Astrocyte (in vitro differentiated cells and primary cell): Measurements from ENCODE around the gene SLC4A5. TPM values are rescaled to one million over a fixed set of nuclear protein-coding genes. Genes with fewer than 3 reads are reported as not detected.

ENCODE experiments used
- DNase-seq: peaks from one replicate; pipeline ENCODE4 v3.0.0-alpha.2; 2010; ENCODE audit warnings: low read depth
- FAIRE-seq: peaks from 2 replicates; lab custom pipeline; 2011; peaks lifted over from hg19 to GRCh38; lab: Jason Lieb, UNC
- H2AFZ ChIP-seq: 2 replicates; pipeline ENCODE4 v1.6.0; 2012; ENCODE audit warnings: low read depth, low read length, inconsistent platforms
- H3K27ac ChIP-seq: 2 replicates; pipeline ENCODE4 v1.5.1; 2011; ENCODE audit warnings: low read depth, low read length, inconsistent platforms
- H3K27me3 ChIP-seq: 2 replicates; pipeline ENCODE4 v1.6.0; 2011; ENCODE audit warnings: low read length, inconsistent platforms; ENCODE audit not compliant: insufficient read depth
- H3K36me3 ChIP-seq: 2 replicates; pipeline ENCODE4 v1.5.1; 2011; ENCODE audit warnings: low read length, inconsistent platforms; ENCODE audit not compliant: insufficient read depth
- H3K4me1 ChIP-seq: 2 replicates; pipeline ENCODE4 v1.5.1; 2011; ENCODE audit warnings: low read length, inconsistent platforms; ENCODE audit not compliant: insufficient read depth
- H3K4me2 ChIP-seq: 2 replicates; pipeline ENCODE4 v1.6.0; 2012; ENCODE audit warnings: low read length, inconsistent platforms
- H3K4me3 ChIP-seq: 2 replicates; pipeline ENCODE4 v1.5.1; 2011; ENCODE audit warnings: low read depth, mild to moderate bottlenecking, low read length, inconsistent platforms; ENCODE audit not compliant: insufficient read depth
- H3K79me2 ChIP-seq: 2 replicates; pipeline ENCODE4 v1.6.0; 2012; ENCODE audit warnings: mild to moderate bottlenecking, low read length, inconsistent platforms; ENCODE audit not compliant: insufficient read depth
- H3K9ac ChIP-seq: 2 replicates; pipeline ENCODE4 v1.6.0; 2012; ENCODE audit warnings: mild to moderate bottlenecking, low read length, inconsistent platforms
- H3K9me3 ChIP-seq: 2 replicates; pipeline ENCODE4 v1.5.1; 2012; ENCODE audit warnings: low read depth, mild to moderate bottlenecking, low read length, inconsistent platforms; ENCODE audit not compliant: insufficient read depth
- H4K20me1 ChIP-seq: 2 replicates; pipeline ENCODE4 v1.6.0; 2012; ENCODE audit warnings: low read length, inconsistent platforms; ENCODE audit not compliant: insufficient read depth
- H3K27ac Mint-ChIP-seq: one replicate; pipeline ENCODE4 v1.8.0; 2021; ENCODE audit warnings: mild to moderate bottlenecking, mixed read lengths; ENCODE audit not compliant: unreplicated experiment
- H3K27me3 Mint-ChIP-seq: one replicate; pipeline ENCODE4 v1.8.0; 2021; ENCODE audit warnings: low read depth, mixed read lengths; ENCODE audit not compliant: unreplicated experiment
- H3K36me3 Mint-ChIP-seq: one replicate; pipeline ENCODE4 v1.8.0; 2021; ENCODE audit warnings: low read depth, mixed read lengths; ENCODE audit not compliant: unreplicated experiment
- H3K4me1 Mint-ChIP-seq: one replicate; pipeline ENCODE4 v1.8.0; 2021; ENCODE audit warnings: low read depth, mixed read lengths; ENCODE audit not compliant: unreplicated experiment
- H3K4me3 Mint-ChIP-seq: one replicate; pipeline ENCODE4 v1.8.0; 2021; ENCODE audit warnings: mild to moderate bottlenecking, moderate library complexity, mixed read lengths; ENCODE audit not compliant: unreplicated experiment
- H3K9me3 Mint-ChIP-seq: one replicate; pipeline ENCODE4 v1.8.0; 2021; ENCODE audit warnings: mild to moderate bottlenecking, mixed read lengths; ENCODE audit not compliant: unreplicated experiment
- CTCF ChIP-seq: IDR thresholded peaks from 2 replicates; pipeline ENCODE4 v1.5.1; 2011; ENCODE audit warnings: low read depth, mild to moderate bottlenecking, inconsistent platforms, low read length, moderate library complexity; ENCODE audit not compliant: insufficient read depth
- EZH2 ChIP-seq: IDR thresholded peaks from 2 replicates; pipeline ENCODE4 v1.6.1; 2012; ENCODE audit warnings: mild to moderate bottlenecking, low read length, inconsistent platforms; ENCODE audit not compliant: insufficient read depth
- total RNA-seq: library from RNA; stranded (reverse); gene quantifications from 2 replicates; pipeline ENCODE4 v1.2.1, GENCODE V29; 2021

Gene SLC4A5
- total RNA-seq, 1 donor from 2014 or later, result 0.41 TPM

- Mint-ChIP-seq H3K36me3 (peaks cover 7% of the 10 kb centered on the region), H3K4me1 (no peaks in the 10 kb centered on the region), H3K27ac (no peak overlapping the region), H3K27me3 (peaks cover 39% of the 10 kb centered on the region), H3K9me3 (peaks cover 3% of the 10 kb centered on the region), H3K4me3 (no peak overlapping the region)
- Histone ChIP-seq H3K4me3 (no peak overlapping the region), H3K27ac (no peak overlapping the region), H3K9me3 (no peaks in the 10 kb centered on the region), H3K9ac (no peak overlapping the region), H4K20me1 (no peaks in the 10 kb centered on the region), H3K36me3 (no peaks in the 10 kb centered on the region), H3K27me3 (peaks cover 4% of the 10 kb centered on the region), H3K4me1 (no peaks in the 10 kb centered on the region), H3K79me2 (no peaks in the 10 kb centered on the region), H2AFZ (no peak overlapping the region), H3K4me2 (no peak overlapping the region)
- no peak for TF ChIP-seq CTCF
- no peak for TF ChIP-seq EZH2
- no peak for DNase-seq
- FAIRE-seq, result no peak
These were observed 61.9 kb downstream of the SLC4A5 start for GRCh38 chr2:74281141-74281975.

- no peaks in the 10 kb centered on the region for H3K9me3 ChIP-seq
- no peaks in the 10 kb centered on the region for H4K20me1 ChIP-seq
- H3K27ac ChIP-seq, result no peak overlapping the region
- peaks cover 6% of the 10 kb centered on the region for H3K27me3 ChIP-seq
- Mint-ChIP-seq H3K27ac (no peak overlapping the region), H3K9me3 (peaks cover 4% of the 10 kb centered on the region), H3K4me1 (no peaks in the 10 kb centered on the region), H3K4me3 (no peak overlapping the region), H3K36me3 (peaks cover 8% of the 10 kb centered on the region), H3K27me3 (peaks cover 48% of the 10 kb centered on the region)
- no peak overlapping the region for H3K9ac ChIP-seq
- no peak overlapping the region for H2AFZ ChIP-seq
- H3K79me2 ChIP-seq, result no peaks in the 10 kb centered on the region
- no peak for DNase-seq
- H3K4me2 ChIP-seq, result no peak overlapping the region
- TF ChIP-seq EZH2, result no peak
- no peak for TF ChIP-seq CTCF
- no peak for FAIRE-seq
- no peak overlapping the region for H3K4me3 ChIP-seq
- no peaks in the 10 kb centered on the region for H3K36me3 ChIP-seq
- H3K4me1 ChIP-seq, result no peaks in the 10 kb centered on the region
These were observed 64.5 kb downstream of the SLC4A5 start for GRCh38 chr2:74278694-74279093.

- Histone ChIP-seq H3K27ac (no peak overlapping the region), H2AFZ (no peak overlapping the region), H3K9me3 (no peaks in the 10 kb centered on the region), H4K20me1 (no peaks in the 10 kb centered on the region), H3K79me2 (no peaks in the 10 kb centered on the region), H3K4me2 (no peak overlapping the region), H3K4me3 (no peak overlapping the region), H3K36me3 (no peaks in the 10 kb centered on the region), H3K9ac (no peak overlapping the region), H3K27me3 (peaks cover 6% of the 10 kb centered on the region), H3K4me1 (no peaks in the 10 kb centered on the region)
- TF ChIP-seq CTCF, result no peak
- TF ChIP-seq EZH2, result no peak
- no peaks in the 10 kb centered on the region for H3K4me1 Mint-ChIP-seq
- H3K27ac Mint-ChIP-seq, result no peak overlapping the region
- peaks cover 4% of the 10 kb centered on the region for H3K9me3 Mint-ChIP-seq
- DNase-seq (no peak), FAIRE-seq (no peak)
- peaks cover 52% of the 10 kb centered on the region for H3K27me3 Mint-ChIP-seq
- H3K4me3 Mint-ChIP-seq, result no peak overlapping the region
- H3K36me3 Mint-ChIP-seq, result peaks cover 8% of the 10 kb centered on the region
These were observed 65.0 kb downstream of the SLC4A5 start for GRCh38 chr2:74278176-74278575.
